ENCODE measurements around the gene CHAC2. TPM values are rescaled to one million over a fixed set of nuclear protein-coding genes. Genes with fewer than 3 reads are reported as not detected.

The CHAC2 gene
- total and polyA plus RNA-seq, 2 experiments from 2014 or later: 17.9 to 25.8 TPM

GRCh38 chr2:53753041-53753440 is 14.6 kb upstream of the CHAC2 start (continued):
- no peak for TF ChIP-seq ETS1 (IDR thresholded peaks at IDR 0.05)
- no peak for TF ChIP-seq NANOG (IDR thresholded peaks at IDR 0.05; ENCODE audit: borderline replicate concordance)
- TF ChIP-seq ZNF331 (CRISPR knock-in tag; IDR thresholded peaks at IDR 0.05; ENCODE audit: low read depth): no peak
- no peak for TF ChIP-seq STAT1 (IDR thresholded peaks at IDR 0.05; ENCODE audit: unreplicated experiment)

GRCh38 chr2:53755121-53755520 is 12.5 kb upstream of the CHAC2 start:
- no peak overlapping the region for H3K4me3 ChIP-seq
- Mint-ChIP-seq H3K4me1 (0 out of 3 replicates have a peak, but pooled peaks cover 5% of the 10 kb centered on the region), H3K4me3 (no peak overlapping the region), H3K27ac (no peak overlapping the region), H3K27me3 (ENCODE audit: insufficient read depth, low read depth, poor library complexity) (no peaks in the 10 kb centered on the region), H3K36me3 (ENCODE audit: low read depth) (peaks cover 20% of the 10 kb centered on the region), H3K9me3 (no peaks in the 10 kb centered on the region)
- TF ChIP-seq ETS1 (IDR thresholded peaks at IDR 0.05): no peak
- TF ChIP-seq ZNF331 (CRISPR knock-in tag; IDR thresholded peaks at IDR 0.05; ENCODE audit: low read depth): no peak
- no peak for TF ChIP-seq ZNF114 (CRISPR knock-in tag; IDR thresholded peaks at IDR 0.05)
- TF ChIP-seq NANOG (IDR thresholded peaks at IDR 0.05; ENCODE audit: borderline replicate concordance): no peak
- no peak for TF ChIP-seq ZNF462 (CRISPR knock-in tag; IDR thresholded peaks at IDR 0.05)
- TF ChIP-seq CTCF (conservative IDR thresholded peaks at IDR 0.05; ENCODE audit: low read depth in 2 of 2): no peak
- TF ChIP-seq EZH2phosphoT487 (IDR thresholded peaks at IDR 0.05; ENCODE audit: unreplicated experiment): no peak
- TF ChIP-seq CREB1 (CRISPR knock-in tag; IDR thresholded peaks at IDR 0.05; ENCODE audit: low read depth): no peak
- TF ChIP-seq POLR2AphosphoS5 (IDR thresholded peaks at IDR 0.05; ENCODE audit: low read depth): no peak
- no peak overlapping the region for H3K27ac ChIP-seq (ENCODE audit: low read depth)
- no peak for ATAC-seq
- H3K9me2 ChIP-seq (ENCODE audit: insufficient read depth): no peaks in the 10 kb centered on the region
- no peaks in the 10 kb centered on the region for H3K4me1 ChIP-seq (ENCODE audit: insufficient read depth)
- H3K36me3 ChIP-seq (ENCODE audit: insufficient read depth): 0 out of 2 replicates have a peak, but pooled peaks cover 3% of the 10 kb centered on the region
- H3K4me2 ChIP-seq: no peak overlapping the region
- H2AFZ ChIP-seq: no peak overlapping the region
- H3F3A ChIP-seq (replicated peaks; ENCODE audit: low read depth): no peaks in the 10 kb centered on the region
- H3K27me3 ChIP-seq (ENCODE audit: insufficient read depth): no peaks in the 10 kb centered on the region
- H4K20me1 ChIP-seq (replicated peaks; ENCODE audit: insufficient read depth): no peaks in the 10 kb centered on the region
- H3K79me2 ChIP-seq (replicated peaks; ENCODE audit: insufficient read depth): no peaks in the 10 kb centered on the region
- no peak for DNase-seq (ENCODE audit: low spot score)
